Osteoblast (primary cell): ENCODE data around the gene ITGB8. TPM values are rescaled to one million over a fixed set of nuclear protein-coding genes. Genes with fewer than 3 reads are reported as not detected.
A peak's percentile ranks its signal among the peaks of the same experiment; 100 is the strongest.

Experiments used
- DNase-seq: peaks from one replicate; pipeline ENCODE4 v3.0.0; 2011; ENCODE audit warnings: low spot score, mixed read lengths; ENCODE audit not compliant: insufficient read length; ENCODE audit errors: missing footprints
- H2AFZ ChIP-seq: 2 replicates; pipeline ENCODE4 v1.6.0; 2011; ENCODE audit warnings: mild to moderate bottlenecking, low read length
- H3K27ac ChIP-seq: 2 replicates; pipeline ENCODE4 v1.5.1; 2011; ENCODE audit warnings: mild to moderate bottlenecking, low read depth, low read length, moderate library complexity
- H3K27me3 ChIP-seq: 2 replicates; pipeline ENCODE4 v1.6.0; 2012; ENCODE audit warnings: mild to moderate bottlenecking, control low read depth, inconsistent platforms, low read length, moderate library complexity; ENCODE audit not compliant: insufficient read depth
- H3K36me3 ChIP-seq: 2 replicates; pipeline ENCODE4 v1.5.1; 2011; ENCODE audit warnings: mild to moderate bottlenecking, low read length, control low read depth, moderate library complexity; ENCODE audit not compliant: insufficient read depth
- H3K4me1 ChIP-seq: 2 replicates; pipeline ENCODE4 v1.5.1; 2011; ENCODE audit warnings: mild to moderate bottlenecking, low read length, control low read depth, moderate library complexity; ENCODE audit not compliant: insufficient read depth
- H3K4me2 ChIP-seq: 2 replicates; pipeline ENCODE4 v1.6.0; 2011; ENCODE audit warnings: mild to moderate bottlenecking, low read length; ENCODE audit not compliant: insufficient read depth
- H3K4me3 ChIP-seq: fragments of 200-600 bp; sonication (generic); 3 replicates; pipeline ENCODE4 v1.5.1; 2012; ENCODE audit warnings: mild to moderate bottlenecking, low read length, inconsistent platforms; ENCODE audit not compliant: insufficient read depth
- H3K79me2 ChIP-seq: 2 replicates; pipeline ENCODE4 v1.6.0; 2012; ENCODE audit warnings: mild to moderate bottlenecking, low read length, control low read depth, inconsistent platforms; ENCODE audit not compliant: insufficient read depth
- H3K9me3 ChIP-seq: 2 replicates; pipeline ENCODE4 v1.5.1; 2011; ENCODE audit warnings: low read depth, low read length, control low read depth
- H4K20me1 ChIP-seq: 2 replicates; pipeline ENCODE4 v1.6.0; 2012; ENCODE audit warnings: mild to moderate bottlenecking, low read length, control low read depth; ENCODE audit not compliant: insufficient read depth
- total RNA-seq: library from RNA; depleted of rRNA; stranded (reverse); fragments of >200 nt; gene quantifications from 2 replicates; pipeline ENCODE4 v1.2.3, GENCODE V29; 2012
- TF ChIP-seq, protein P1 (sequence below): IDR thresholded peaks from 2 replicates; pipeline ENCODE4 v1.5.1; 2011; ENCODE audit warnings: mild to moderate bottlenecking, low read depth, low read length, moderate library complexity; ENCODE audit errors: extremely low read depth

ITGB8 gene
- total RNA-seq, 1 donor: 35.1 TPM

DNA sequence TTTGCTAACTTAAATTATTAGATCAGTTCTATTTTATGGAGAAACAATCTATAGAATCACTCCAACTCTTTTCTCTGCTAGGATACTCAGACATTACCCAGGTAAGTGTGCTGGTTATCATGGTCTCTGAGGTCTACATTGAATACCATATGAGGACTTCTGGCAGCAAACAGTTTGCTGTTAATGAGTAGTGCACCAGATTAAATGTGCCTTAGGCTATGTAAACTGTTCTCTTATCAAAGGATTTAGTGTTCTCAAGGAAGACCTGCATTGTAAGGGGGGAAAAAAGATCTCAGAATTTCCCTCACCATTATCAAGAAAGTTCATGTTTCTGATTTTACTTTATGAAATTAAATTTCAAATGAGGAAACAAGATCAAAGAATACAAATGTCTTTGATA is 107.5 kb downstream of the ITGB8 start:
- Histone ChIP-seq H3K36me3 (no peaks in the 10 kb centered on the region), H2AFZ (no peak overlapping the region), H3K27ac (no peak overlapping the region), H4K20me1 (no peaks in the 10 kb centered on the region), H3K79me2 (no peaks in the 10 kb centered on the region), H3K4me1 (no peaks in the 10 kb centered on the region), H3K4me3 (no peak overlapping the region), H3K9me3 (no peaks in the 10 kb centered on the region), H3K27me3 (no peaks in the 10 kb centered on the region), H3K4me2 (no peak overlapping the region)
- TF ChIP-seq, protein P1, sequence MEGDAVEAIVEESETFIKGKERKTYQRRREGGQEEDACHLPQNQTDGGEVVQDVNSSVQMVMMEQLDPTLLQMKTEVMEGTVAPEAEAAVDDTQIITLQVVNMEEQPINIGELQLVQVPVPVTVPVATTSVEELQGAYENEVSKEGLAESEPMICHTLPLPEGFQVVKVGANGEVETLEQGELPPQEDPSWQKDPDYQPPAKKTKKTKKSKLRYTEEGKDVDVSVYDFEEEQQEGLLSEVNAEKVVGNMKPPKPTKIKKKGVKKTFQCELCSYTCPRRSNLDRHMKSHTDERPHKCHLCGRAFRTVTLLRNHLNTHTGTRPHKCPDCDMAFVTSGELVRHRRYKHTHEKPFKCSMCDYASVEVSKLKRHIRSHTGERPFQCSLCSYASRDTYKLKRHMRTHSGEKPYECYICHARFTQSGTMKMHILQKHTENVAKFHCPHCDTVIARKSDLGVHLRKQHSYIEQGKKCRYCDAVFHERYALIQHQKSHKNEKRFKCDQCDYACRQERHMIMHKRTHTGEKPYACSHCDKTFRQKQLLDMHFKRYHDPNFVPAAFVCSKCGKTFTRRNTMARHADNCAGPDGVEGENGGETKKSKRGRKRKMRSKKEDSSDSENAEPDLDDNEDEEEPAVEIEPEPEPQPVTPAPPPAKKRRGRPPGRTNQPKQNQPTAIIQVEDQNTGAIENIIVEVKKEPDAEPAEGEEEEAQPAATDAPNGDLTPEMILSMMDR: no peak
- no peak for DNase-seq

DNA sequence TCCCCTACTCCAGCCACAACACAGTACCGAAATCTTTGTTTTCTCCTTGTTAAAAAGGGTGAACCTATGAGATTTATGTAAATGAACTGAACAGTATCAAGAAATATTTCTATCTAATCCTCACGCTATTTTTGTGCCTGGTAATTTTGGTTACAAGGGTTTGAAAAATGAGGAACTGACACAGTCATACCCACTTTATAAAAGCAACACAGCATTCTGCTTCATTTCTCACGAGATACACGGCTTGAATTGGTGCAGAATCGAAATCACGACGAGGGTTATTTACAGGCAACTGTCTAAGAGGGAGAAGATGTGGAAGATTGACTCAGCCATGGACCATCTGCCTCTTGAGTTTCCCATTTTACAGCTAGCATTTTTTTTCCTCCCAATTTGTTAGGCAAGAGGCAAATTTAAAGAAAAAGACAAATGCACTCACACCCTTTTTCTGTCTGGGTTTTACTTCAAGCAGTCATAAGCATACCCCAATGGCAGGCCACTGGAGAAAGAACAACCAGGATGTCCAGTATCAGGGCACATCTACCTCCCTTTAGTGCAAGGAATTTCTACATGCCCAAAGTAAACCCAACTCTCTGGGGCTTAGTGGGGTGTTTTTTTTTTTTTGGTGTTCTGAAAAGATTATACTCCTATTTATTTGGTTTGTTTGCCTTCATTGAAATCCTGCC is 108.1 kb downstream of the ITGB8 start:
- TF ChIP-seq, protein P1: no peak
- Histone ChIP-seq H2AFZ (no peak overlapping the region), H3K27me3 (no peaks in the 10 kb centered on the region), H3K79me2 (no peaks in the 10 kb centered on the region), H3K4me3 (no peak overlapping the region), H3K4me1 (no peaks in the 10 kb centered on the region), H3K36me3 (no peaks in the 10 kb centered on the region), H3K4me2 (no peak overlapping the region), H3K9me3 (no peaks in the 10 kb centered on the region), H3K27ac (no peak overlapping the region), H4K20me1 (no peaks in the 10 kb centered on the region)
- no peak for DNase-seq

DNA sequence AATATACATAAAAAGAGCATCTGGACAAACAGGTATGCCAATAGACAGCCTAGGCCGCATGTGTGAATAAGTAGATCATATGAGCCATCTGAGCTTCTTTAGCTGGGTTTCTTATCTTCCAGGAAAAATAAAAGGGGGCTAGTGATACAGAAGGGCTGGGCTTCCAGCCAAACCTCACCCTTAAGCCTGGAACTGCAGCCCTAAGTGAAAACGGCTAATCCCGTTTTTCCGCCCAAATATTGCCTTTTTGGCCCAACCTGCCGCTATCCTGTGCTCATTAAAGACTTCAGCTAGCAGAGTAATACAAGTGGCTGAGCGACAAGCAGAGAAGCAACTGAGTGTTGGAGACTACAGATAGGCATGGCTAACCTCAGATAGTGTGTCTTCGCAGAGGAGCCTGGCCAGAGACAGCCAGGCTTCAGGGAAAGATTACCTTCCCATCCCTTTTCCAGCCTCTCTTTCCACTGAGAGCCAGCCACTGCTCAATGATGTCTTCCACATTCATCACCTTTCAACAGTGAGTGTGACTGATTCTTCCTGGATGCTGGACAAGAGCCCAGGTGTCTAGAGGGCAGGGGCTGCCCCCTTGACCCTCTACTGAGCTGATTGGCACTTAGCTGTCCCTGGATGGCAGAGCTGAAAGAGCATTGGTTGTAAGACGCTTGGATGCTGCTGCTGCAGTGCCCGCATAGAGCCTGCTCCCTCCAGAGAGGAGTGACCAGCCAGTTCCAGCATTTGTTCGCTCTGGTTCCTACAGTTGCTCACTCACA is 108.9 kb downstream of the ITGB8 start:
- Histone ChIP-seq H3K4me3 (no peak overlapping the region), H3K4me2 (no peak overlapping the region), H3K36me3 (no peaks in the 10 kb centered on the region), H3K79me2 (no peaks in the 10 kb centered on the region), H2AFZ (no peak overlapping the region), H3K4me1 (no peaks in the 10 kb centered on the region), H3K9me3 (no peaks in the 10 kb centered on the region), H3K27ac (no peak overlapping the region), H3K27me3 (no peaks in the 10 kb centered on the region), H4K20me1 (no peaks in the 10 kb centered on the region)
- DNase-seq: no peak
- TF ChIP-seq, protein P1: no peak

DNA sequence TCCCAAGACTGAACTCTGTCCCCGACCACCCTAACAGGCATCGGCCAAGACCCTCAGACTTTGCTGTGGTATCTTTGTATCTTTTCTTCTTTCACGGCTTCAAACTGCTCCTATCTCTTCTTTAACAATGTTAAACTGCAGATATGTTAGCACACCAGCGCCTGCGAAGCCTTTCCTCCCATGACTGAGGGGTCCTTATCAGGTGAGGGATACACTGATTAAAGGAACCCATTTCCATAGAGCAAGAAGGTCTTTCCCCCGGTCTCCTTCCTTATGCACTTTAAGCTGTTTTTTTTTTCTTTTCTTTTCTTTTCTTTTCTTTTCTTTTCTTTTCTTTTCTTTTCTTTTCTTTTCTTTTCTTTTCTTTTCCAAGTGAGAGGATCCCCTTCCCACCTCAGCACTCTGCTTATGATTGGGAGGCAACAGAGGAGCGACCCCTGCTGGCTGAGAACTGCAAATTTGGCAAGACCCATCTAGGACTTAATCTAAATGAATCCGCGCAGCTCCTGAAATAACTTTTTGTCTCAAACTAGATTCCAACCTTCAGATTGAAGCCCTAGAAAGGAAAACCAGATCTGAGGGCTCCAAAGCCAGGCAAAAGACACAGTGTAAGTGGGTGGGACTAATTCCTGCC is 109.9 kb downstream of the ITGB8 start:
- no peak for DNase-seq
- H2AFZ ChIP-seq: no peak overlapping the region
- H3K4me1 ChIP-seq: no peaks in the 10 kb centered on the region

More for the DNA sequence above, 109.9 kb downstream of the ITGB8 start:
- Histone ChIP-seq H3K27ac (no peak overlapping the region), H3K9me3 (no peaks in the 10 kb centered on the region), H4K20me1 (no peaks in the 10 kb centered on the region), H3K4me3 (no peak overlapping the region), H3K27me3 (no peaks in the 10 kb centered on the region), H3K79me2 (no peaks in the 10 kb centered on the region), H3K4me2 (no peak overlapping the region), H3K36me3 (no peaks in the 10 kb centered on the region)
- TF ChIP-seq, protein P1: peak; percentile 66
